ENCODE measurements around the gene SCFD2. TPM values are rescaled to one million over a fixed set of nuclear protein-coding genes. Genes with fewer than 3 reads are reported as not detected.

SCFD2 gene
- total and polyA plus RNA-seq, 2 experiments from 2014 or later, result 13.2 to 15.9 TPM

DNA sequence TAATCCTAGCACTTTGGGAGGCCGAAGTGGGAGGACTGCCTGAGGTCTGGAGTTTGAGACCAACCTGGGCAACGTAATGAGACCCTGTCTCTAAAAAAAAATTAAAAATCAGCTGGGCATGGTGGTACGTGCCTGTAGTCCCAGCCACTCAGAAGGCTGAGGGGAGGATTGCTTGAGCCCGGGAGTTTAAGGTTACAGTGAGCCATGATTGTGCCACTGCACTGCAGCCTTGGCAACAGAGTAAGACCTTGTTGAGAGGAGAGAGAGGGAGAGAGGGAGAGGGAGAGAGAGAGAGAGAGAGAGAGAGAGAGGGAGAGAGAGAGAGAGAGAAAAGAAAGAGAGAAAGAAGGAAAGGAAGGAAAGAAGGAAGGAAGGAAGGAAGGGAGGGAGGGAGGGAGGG lies 358.8 kb downstream of the SCFD2 start:
- no peak overlapping the region for H3K27ac ChIP-seq
- no peaks in the 10 kb centered on the region for H3K27me3 ChIP-seq
- DNase-seq (ENCODE audit: low read depth in 1 of 2, low spot score in 1 of 2), result no peak
- H3K4me3 ChIP-seq, result no peak overlapping the region
- TF ChIP-seq CTCF (IDR thresholded peaks at IDR 0.05; ENCODE audit: low read depth, low read length), result no peak
- H3K36me3 ChIP-seq, result no peaks in the 10 kb centered on the region
- no peaks in the 10 kb centered on the region for H3K9me3 ChIP-seq (ENCODE audit: low read depth)
- peaks cover 37% of the 10 kb centered on the region for H3K4me1 ChIP-seq (ENCODE audit: low read depth)

DNA sequence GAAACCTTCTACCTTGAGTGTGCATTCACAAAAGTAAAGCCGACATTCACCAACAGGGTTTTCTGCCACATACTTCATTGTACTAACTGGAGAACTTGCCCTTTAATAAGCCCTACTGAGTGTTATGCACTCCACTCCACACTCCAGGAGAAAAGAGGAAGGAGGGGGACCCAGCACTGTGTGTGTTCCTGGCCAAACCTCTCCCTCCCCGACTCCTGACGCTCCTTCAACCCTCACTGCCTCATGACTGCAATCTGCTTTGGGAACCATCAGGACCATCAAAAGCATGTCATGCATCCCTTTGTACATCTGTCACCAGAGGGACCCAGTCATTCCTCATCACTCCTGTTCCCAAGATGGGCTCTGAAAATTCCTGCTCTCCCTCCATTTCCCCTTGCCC lies 360.1 kb downstream of the SCFD2 start:
- Histone ChIP-seq H3K27me3 (no peaks in the 10 kb centered on the region), H3K4me3 (no peak overlapping the region), H3K27ac (no peak overlapping the region), H3K36me3 (no peaks in the 10 kb centered on the region), H3K4me1 (ENCODE audit: low read depth) (peaks cover 25% of the 10 kb centered on the region), H3K9me3 (ENCODE audit: low read depth) (no peaks in the 10 kb centered on the region)
- DNase-seq (ENCODE audit: low read depth in 1 of 2, low spot score in 1 of 2), result no peak
- no peak for TF ChIP-seq CTCF (IDR thresholded peaks at IDR 0.05; ENCODE audit: low read depth, low read length)

DNA sequence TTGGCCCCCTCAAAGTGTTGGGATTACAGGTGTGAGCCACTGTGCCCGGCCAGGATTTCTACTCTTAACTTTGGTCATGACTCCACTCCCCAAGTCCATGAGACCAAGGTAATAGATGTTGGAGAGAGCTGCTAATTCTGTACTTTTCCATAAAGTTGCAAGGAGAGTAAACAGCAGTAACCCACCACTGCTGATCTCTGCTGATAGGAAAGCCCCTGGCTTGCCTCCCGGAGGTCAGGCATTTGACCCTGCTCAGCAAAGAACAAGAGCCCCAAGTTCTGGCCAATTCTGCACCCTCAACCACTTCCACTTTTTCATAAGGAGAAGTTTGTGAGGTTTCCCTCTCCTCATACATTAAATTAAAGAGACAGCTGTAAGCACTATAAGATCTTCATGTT lies 360.7 kb downstream of the SCFD2 start:
- Histone ChIP-seq H3K27me3 (no peaks in the 10 kb centered on the region), H3K4me1 (ENCODE audit: low read depth) (peaks cover 18% of the 10 kb centered on the region), H3K9me3 (ENCODE audit: low read depth) (no peaks in the 10 kb centered on the region), H3K36me3 (no peaks in the 10 kb centered on the region), H3K27ac (no peak overlapping the region), H3K4me3 (no peak overlapping the region)
- no peak for TF ChIP-seq CTCF (IDR thresholded peaks at IDR 0.05; ENCODE audit: low read depth, low read length)
- no peak for DNase-seq (ENCODE audit: low read depth in 1 of 2, low spot score in 1 of 2)

GRCh38 chr4:53004497-53005148 lies 361.2 kb downstream of the SCFD2 start:
- no peak for TF ChIP-seq CTCF (IDR thresholded peaks at IDR 0.05; ENCODE audit: low read depth, low read length)
- Histone ChIP-seq H3K27me3 (no peaks in the 10 kb centered on the region), H3K9me3 (ENCODE audit: low read depth) (no peaks in the 10 kb centered on the region), H3K4me1 (ENCODE audit: low read depth) (peaks cover 13% of the 10 kb centered on the region), H3K36me3 (no peaks in the 10 kb centered on the region), H3K4me3 (no peak overlapping the region), H3K27ac (no peak overlapping the region)
- DNase-seq (ENCODE audit: low read depth in 1 of 2, low spot score in 1 of 2), result no peak

DNA sequence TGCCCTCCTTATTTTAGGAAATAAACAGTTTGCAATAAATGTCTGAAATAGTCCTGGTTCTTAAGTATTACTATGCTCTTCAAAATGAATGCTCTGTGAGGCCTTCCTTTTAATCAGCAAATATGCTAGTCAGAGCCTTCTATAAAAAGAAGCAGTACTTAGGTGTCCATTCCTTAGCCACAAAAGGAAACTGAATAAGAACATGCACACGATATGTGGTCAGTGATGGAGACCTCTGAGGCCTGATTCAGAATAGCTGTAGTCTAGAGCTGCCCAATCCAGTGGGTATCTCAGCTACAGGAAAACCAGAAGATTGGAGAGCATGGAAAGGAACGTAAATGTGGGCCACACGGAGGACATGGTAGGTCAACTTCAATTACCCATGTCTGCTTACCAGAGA lies 361.9 kb downstream of the SCFD2 start:
- Histone ChIP-seq H3K27me3 (no peaks in the 10 kb centered on the region), H3K36me3 (no peaks in the 10 kb centered on the region), H3K27ac (no peak overlapping the region), H3K4me3 (no peak overlapping the region), H3K9me3 (ENCODE audit: low read depth) (no peaks in the 10 kb centered on the region), H3K4me1 (ENCODE audit: low read depth) (peaks cover 13% of the 10 kb centered on the region)
- DNase-seq (ENCODE audit: low read depth in 1 of 2, low spot score in 1 of 2), result no peak
- TF ChIP-seq CTCF (IDR thresholded peaks at IDR 0.05; ENCODE audit: low read depth, low read length), result no peak

Measured in cardiac muscle cell (in vitro differentiated cells and primary cell).